ENCODE data around the gene KLHL13.

DNA sequence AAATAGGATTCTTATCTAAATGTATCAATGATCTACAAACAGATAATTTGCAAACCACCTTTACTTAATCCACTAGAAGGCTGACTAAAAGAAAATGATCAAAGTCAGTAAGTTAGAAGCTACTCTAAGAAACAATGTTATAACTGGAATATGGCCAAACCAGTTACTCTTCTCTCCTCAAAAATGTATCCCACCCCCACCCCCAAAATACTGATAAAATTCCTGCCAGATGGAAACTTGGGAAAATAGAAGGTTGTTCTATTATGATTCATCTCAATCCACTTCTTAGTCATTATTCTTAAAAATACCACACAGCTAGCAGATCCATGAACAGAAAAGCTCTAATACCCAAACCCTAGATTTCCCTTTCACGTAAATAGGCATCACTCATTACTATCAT is 206.4 kb downstream of the KLHL13 start:
- TF ChIP-seq, protein P1, sequence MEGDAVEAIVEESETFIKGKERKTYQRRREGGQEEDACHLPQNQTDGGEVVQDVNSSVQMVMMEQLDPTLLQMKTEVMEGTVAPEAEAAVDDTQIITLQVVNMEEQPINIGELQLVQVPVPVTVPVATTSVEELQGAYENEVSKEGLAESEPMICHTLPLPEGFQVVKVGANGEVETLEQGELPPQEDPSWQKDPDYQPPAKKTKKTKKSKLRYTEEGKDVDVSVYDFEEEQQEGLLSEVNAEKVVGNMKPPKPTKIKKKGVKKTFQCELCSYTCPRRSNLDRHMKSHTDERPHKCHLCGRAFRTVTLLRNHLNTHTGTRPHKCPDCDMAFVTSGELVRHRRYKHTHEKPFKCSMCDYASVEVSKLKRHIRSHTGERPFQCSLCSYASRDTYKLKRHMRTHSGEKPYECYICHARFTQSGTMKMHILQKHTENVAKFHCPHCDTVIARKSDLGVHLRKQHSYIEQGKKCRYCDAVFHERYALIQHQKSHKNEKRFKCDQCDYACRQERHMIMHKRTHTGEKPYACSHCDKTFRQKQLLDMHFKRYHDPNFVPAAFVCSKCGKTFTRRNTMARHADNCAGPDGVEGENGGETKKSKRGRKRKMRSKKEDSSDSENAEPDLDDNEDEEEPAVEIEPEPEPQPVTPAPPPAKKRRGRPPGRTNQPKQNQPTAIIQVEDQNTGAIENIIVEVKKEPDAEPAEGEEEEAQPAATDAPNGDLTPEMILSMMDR (IDR thresholded peaks at IDR 0.05) = no peak
- TF ChIP-seq POLR2A (IDR thresholded peaks at IDR 0.05) = no peak

Measured in uterus (tissue), 2 donors.